H9 (cell line): ENCODE measurements around the gene ZNF236. TPM values are rescaled to one million over a fixed set of nuclear protein-coding genes. Genes with fewer than 3 reads are reported as not detected.

ENCODE experiments used
- DNase-seq: peaks from one replicate; pipeline ENCODE4 v3.0.0-alpha.2; 2017
- H2AFZ ChIP-seq: one replicate; pipeline ENCODE4 v1.6.1; 2013; ENCODE audit warnings: mild to moderate bottlenecking, low read length, control low read depth, moderate library complexity
- H2AK5ac ChIP-seq: 2 replicates; pipeline ENCODE4 v1.6.1; 2013; ENCODE audit warnings: low read length, control low read depth, mixed read lengths; ENCODE audit not compliant: insufficient read length
- H2BK120ac ChIP-seq: one replicate; pipeline ENCODE4 v1.6.1; 2013; ENCODE audit warnings: low read depth, mild to moderate bottlenecking, low read length, control low read depth, inconsistent platforms; ENCODE audit not compliant: poor library complexity, severe bottlenecking
- H2BK12ac ChIP-seq: 2 replicates; pipeline ENCODE4 v1.6.1; 2013; ENCODE audit warnings: low read length, control low read depth, mixed read lengths, low read depth; ENCODE audit not compliant: insufficient read length
- H2BK15ac ChIP-seq: 2 replicates; pipeline ENCODE4 v1.6.1; 2013; ENCODE audit warnings: low read depth, low read length, control low read depth
- H2BK20ac ChIP-seq: one replicate; pipeline ENCODE4 v1.6.1; 2013; ENCODE audit warnings: low read depth, mild to moderate bottlenecking, low read length, control low read depth, inconsistent platforms; ENCODE audit not compliant: poor library complexity, severe bottlenecking
- H2BK5ac ChIP-seq: 2 replicates; pipeline ENCODE4 v1.6.1; 2013; ENCODE audit warnings: low read length, control low read depth, mixed read lengths; ENCODE audit not compliant: insufficient read length
- H3K14ac ChIP-seq: 2 replicates; pipeline ENCODE4 v1.6.1; 2013; ENCODE audit warnings: low read length, control low read depth; ENCODE audit not compliant: insufficient read depth
- H3K18ac ChIP-seq: 2 replicates; pipeline ENCODE4 v1.6.1; 2013; ENCODE audit warnings: low read depth, mild to moderate bottlenecking, mixed read lengths, low read length, control low read depth; ENCODE audit not compliant: insufficient read length
- H3K23ac ChIP-seq: 2 replicates; pipeline ENCODE4 v1.6.1; 2013; ENCODE audit warnings: low read length, control low read depth, mixed read lengths, low read depth; ENCODE audit not compliant: insufficient read length
- H3K23me2 ChIP-seq: 2 replicates; pipeline ENCODE4 v1.6.1; 2013; ENCODE audit warnings: low read depth, mild to moderate bottlenecking, mixed read lengths, low read length, control low read depth; ENCODE audit not compliant: insufficient read length, poor library complexity, severe bottlenecking
- H3K27ac ChIP-seq: 2 replicates; pipeline ENCODE4 v1.5.1; 2013; ENCODE audit warnings: low read length, control low read depth, mixed read lengths, low read depth; ENCODE audit not compliant: insufficient read length
- H3K27me3 ChIP-seq: 2 replicates; pipeline ENCODE4 v1.6.1; 2013; ENCODE audit warnings: low read length, control low read depth, inconsistent platforms; ENCODE audit not compliant: insufficient read depth
- H3K4ac ChIP-seq: 2 replicates; pipeline ENCODE4 v1.6.1; 2013; ENCODE audit warnings: low read depth, mild to moderate bottlenecking, control low read depth, inconsistent platforms, low read length, moderate library complexity
- H3K4me1 ChIP-seq: 2 replicates; pipeline ENCODE4 v1.6.1; 2013; ENCODE audit warnings: low read length, control low read depth, inconsistent platforms; ENCODE audit not compliant: insufficient read depth
- H3K4me2 ChIP-seq: 2 replicates; pipeline ENCODE4 v1.6.1; 2013; ENCODE audit warnings: low read length, control low read depth, mixed read lengths; ENCODE audit not compliant: insufficient read length, insufficient read depth
- H3K56ac ChIP-seq: 2 replicates; pipeline ENCODE4 v1.6.1; 2013; ENCODE audit warnings: low read depth, mild to moderate bottlenecking, mixed read lengths, low read length, control low read depth; ENCODE audit not compliant: insufficient read length
- H3K79me1 ChIP-seq: 2 replicates; pipeline ENCODE4 v1.6.1; 2013; ENCODE audit warnings: low read depth, mild to moderate bottlenecking, moderate library complexity, low read length, control low read depth, inconsistent platforms; ENCODE audit not compliant: insufficient read depth, poor library complexity, severe bottlenecking
- H3K79me2 ChIP-seq: 2 replicates; pipeline ENCODE4 v1.6.1; 2013; ENCODE audit warnings: low read length, control low read depth, inconsistent platforms; ENCODE audit not compliant: insufficient read depth
- H3K9ac ChIP-seq: 2 replicates; pipeline ENCODE4 v1.6.1; 2013; ENCODE audit warnings: low read length, control low read depth, mixed read lengths; ENCODE audit not compliant: insufficient read length; ENCODE audit errors: extremely low read depth
- H3K9me3 ChIP-seq: one replicate; pipeline ENCODE4 v1.6.1; 2013; ENCODE audit warnings: low read depth, low read length, inconsistent platforms; ENCODE audit not compliant: control insufficient read depth
- H3T11ph ChIP-seq: one replicate; pipeline ENCODE4 v1.6.1; 2013; ENCODE audit warnings: mild to moderate bottlenecking, low read length, control low read depth, inconsistent platforms
- H4K20me1 ChIP-seq: one replicate; pipeline ENCODE4 v1.6.1; 2013; ENCODE audit not compliant: control insufficient read depth, insufficient read length, insufficient read depth
- H4K5ac ChIP-seq: 2 replicates; pipeline ENCODE4 v1.6.1; 2013; ENCODE audit warnings: low read depth, mild to moderate bottlenecking, mixed read lengths, low read length, control low read depth; ENCODE audit not compliant: insufficient read length
- H4K8ac ChIP-seq: replicated peaks from 2 replicates; pipeline ENCODE4 v1.6.1; 2013; ENCODE audit warnings: low read length, control low read depth, mixed read lengths, low read depth; ENCODE audit not compliant: insufficient read length
- H4K91ac ChIP-seq: 2 replicates; pipeline ENCODE4 v1.6.1; 2013; ENCODE audit warnings: low read depth, mild to moderate bottlenecking, moderate library complexity, mixed read lengths, low read length, control low read depth; ENCODE audit not compliant: insufficient read length
- H3K27ac Mint-ChIP-seq, 3 experiments: 2 replicates in 2 of 3; 3 replicates in 1 of 3; pipeline ENCODE4 v1.8.0; 2020 to 2021; ENCODE audit warnings: mixed read lengths in 3 of 3, mild to moderate bottlenecking in 1 of 3, moderate library complexity in 1 of 3
- H3K27me3 Mint-ChIP-seq: 2 replicates; pipeline ENCODE4 v1.8.0; 2021; ENCODE audit warnings: low read depth, mild to moderate bottlenecking, moderate library complexity, mixed read lengths
- H3K36me3 Mint-ChIP-seq, 3 experiments: 2 replicates in 2 of 3; 3 replicates in 1 of 3; pipeline ENCODE4 v1.8.0; 2020 to 2021; ENCODE audit warnings: low read depth in 3 of 3, mixed read lengths in 3 of 3; ENCODE audit not compliant: insufficient read depth in 1 of 3
- H3K4me1 Mint-ChIP-seq, 2 experiments: 2 replicates each; pipeline ENCODE4 v1.8.0; 2020; ENCODE audit warnings: mixed read lengths in 2 of 2
- H3K4me3 Mint-ChIP-seq, 2 experiments: 2 replicates in 1 of 2; 3 replicates in 1 of 2; pipeline ENCODE4 v1.8.0; 2020 to 2021; ENCODE audit warnings: mild to moderate bottlenecking in 2 of 2, mixed read lengths in 2 of 2, moderate library complexity in 1 of 2
- H3K9me3 Mint-ChIP-seq, 2 experiments: 2 replicates in 1 of 2; 3 replicates in 1 of 2; pipeline ENCODE4 v1.8.0; 2020; ENCODE audit warnings: mild to moderate bottlenecking in 2 of 2, mixed read lengths in 2 of 2, moderate library complexity in 1 of 2
- WGBS: extraction: QIAGEN DNeasy Blood & Tissue Kit; methylation state at CpG from one replicate; pipeline ENCODE4 v1.1.7; 2013; ENCODE audit warnings: missing lambda C conversion rate, low lambda C conversion rate, mixed read lengths; ENCODE audit not compliant: insufficient read length; ENCODE audit errors: extremely low coverage; 5-methylcytosine and 5-hydroxymethylcytosine counted together
- total RNA-seq: library from RNA; stranded (reverse); gene quantifications from 2 replicates; pipeline ENCODE4 v1.2.1, GENCODE V29; 2021
- TF ChIP-seq, protein P1 (sequence below): fragments of 200-600 bp; sonication (generic); conservative IDR thresholded peaks from 3 replicates; pipeline ENCODE4 v1.8.0; 2021; ENCODE audit warnings: antibody characterized with exemption, mild to moderate bottlenecking

ZNF236 gene
- total RNA-seq, 1 experiment from 2014 or later, result 16.0 TPM

DNA sequence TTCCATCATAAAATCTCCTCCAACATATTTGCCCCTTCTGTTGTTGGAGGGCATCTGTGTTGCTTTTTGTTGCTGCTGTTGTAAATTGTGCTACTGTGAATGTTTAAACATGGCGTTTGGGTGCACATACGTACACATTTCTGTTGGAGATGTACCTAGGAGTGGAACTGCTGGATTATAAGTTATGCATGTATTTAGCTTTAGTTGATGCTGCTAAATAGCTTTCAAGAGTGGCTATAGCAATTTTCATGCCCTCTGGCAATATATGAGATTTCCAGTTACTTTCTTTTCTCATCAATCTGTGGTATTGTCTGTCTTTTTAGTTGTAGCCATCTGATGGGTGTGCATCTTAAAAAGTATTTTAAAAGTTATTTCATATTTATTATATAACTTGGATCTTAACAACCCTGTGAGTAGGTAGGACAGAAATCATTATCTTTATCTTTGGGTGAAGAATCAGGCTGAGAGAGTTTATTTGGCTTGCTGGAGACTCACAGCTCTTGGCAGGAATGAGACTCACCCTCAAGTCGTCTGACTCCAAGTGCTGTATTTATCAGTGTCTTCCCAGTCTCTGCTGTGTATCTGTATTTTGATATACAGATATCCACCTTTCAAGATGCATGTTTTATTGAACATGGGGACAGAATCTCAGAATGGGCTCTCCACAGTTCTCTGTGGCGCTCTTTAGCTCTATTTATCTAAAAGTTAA lies 16.9 kb downstream of the ZNF236 start:
- TF ChIP-seq, protein P1, sequence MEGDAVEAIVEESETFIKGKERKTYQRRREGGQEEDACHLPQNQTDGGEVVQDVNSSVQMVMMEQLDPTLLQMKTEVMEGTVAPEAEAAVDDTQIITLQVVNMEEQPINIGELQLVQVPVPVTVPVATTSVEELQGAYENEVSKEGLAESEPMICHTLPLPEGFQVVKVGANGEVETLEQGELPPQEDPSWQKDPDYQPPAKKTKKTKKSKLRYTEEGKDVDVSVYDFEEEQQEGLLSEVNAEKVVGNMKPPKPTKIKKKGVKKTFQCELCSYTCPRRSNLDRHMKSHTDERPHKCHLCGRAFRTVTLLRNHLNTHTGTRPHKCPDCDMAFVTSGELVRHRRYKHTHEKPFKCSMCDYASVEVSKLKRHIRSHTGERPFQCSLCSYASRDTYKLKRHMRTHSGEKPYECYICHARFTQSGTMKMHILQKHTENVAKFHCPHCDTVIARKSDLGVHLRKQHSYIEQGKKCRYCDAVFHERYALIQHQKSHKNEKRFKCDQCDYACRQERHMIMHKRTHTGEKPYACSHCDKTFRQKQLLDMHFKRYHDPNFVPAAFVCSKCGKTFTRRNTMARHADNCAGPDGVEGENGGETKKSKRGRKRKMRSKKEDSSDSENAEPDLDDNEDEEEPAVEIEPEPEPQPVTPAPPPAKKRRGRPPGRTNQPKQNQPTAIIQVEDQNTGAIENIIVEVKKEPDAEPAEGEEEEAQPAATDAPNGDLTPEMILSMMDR, result no peak
- no peaks in the 10 kb centered on the region for H3K36me3 Mint-ChIP-seq
- no peaks in the 10 kb centered on the region for H3K4me1 ChIP-seq
- no peak overlapping the region for H3K4me3 Mint-ChIP-seq
- WGBS, result no CpG with 5 or more reads among the region's 4 CpGs
- H3K23me2 ChIP-seq, result no peaks in the 10 kb centered on the region
- no peak overlapping the region for H4K8ac ChIP-seq
- H3K79me1 ChIP-seq, result peaks cover 7% of the 10 kb centered on the region
- no peak overlapping the region for H2AK5ac ChIP-seq
- no peak overlapping the region for H2BK120ac ChIP-seq
- no peak overlapping the region for H3K18ac ChIP-seq
- H3K9me3 ChIP-seq, result no peaks in the 10 kb centered on the region
- no peak overlapping the region for H3K4ac ChIP-seq
- no peak for DNase-seq
- H2BK12ac ChIP-seq, result no peak overlapping the region
- no peaks in the 10 kb centered on the region for H3K27me3 ChIP-seq
- no peak overlapping the region for H2BK20ac ChIP-seq
- H4K5ac ChIP-seq, result no peak overlapping the region
- H3K4me1 Mint-ChIP-seq, result peaks cover 16 to 18% of the 10 kb centered on the region in 2 experiments
- no peaks in the 10 kb centered on the region for H4K20me1 ChIP-seq
- H3K14ac ChIP-seq, result no peak overlapping the region; the same call in 1 of the 2 replicates
- H3T11ph ChIP-seq, result no peak overlapping the region
- H3K9ac ChIP-seq, result no peak overlapping the region
- H3K27ac ChIP-seq, result no peak overlapping the region
- H2AFZ ChIP-seq, result no peak overlapping the region
- H3K27ac Mint-ChIP-seq, result no peak overlapping the region
- H3K56ac ChIP-seq, result no peak overlapping the region
- H3K27me3 Mint-ChIP-seq, result no peaks in the 10 kb centered on the region
- no peak overlapping the region for H4K91ac ChIP-seq
- no peak overlapping the region for H2BK15ac ChIP-seq
- no peaks in the 10 kb centered on the region; a peak in 1 of 5 replicates for H3K9me3 Mint-ChIP-seq
- no peak overlapping the region for H3K23ac ChIP-seq
- H2BK5ac ChIP-seq, result no peak overlapping the region
- no peak overlapping the region for H3K4me2 ChIP-seq
- H3K79me2 ChIP-seq, result no peaks in the 10 kb centered on the region
